Activated B cell treated with CpG ODN at 0.5 μM for 24 hours (primary cell): ENCODE results near the gene NR5A1. TPM values are rescaled to one million over a fixed set of nuclear protein-coding genes. Genes with fewer than 3 reads are reported as not detected.

Experiments
- ATAC-seq: fragments of 200-7000 bp; cut with Tn5 transposase; one replicate; pipeline ENCODE4 v1.10.0; 2021; ENCODE audit warnings: low read depth, mild to moderate bottlenecking, moderate library complexity
- CTCF ChIA-PET: fragments of 350-600 bp; sonication (Branson Sonifier 250); formaldehyde crosslinking; loops from one replicate; lab custom pipeline; 2021; ENCODE audit warnings: antibody characterized with exemption; lab: Charles Lee
- POLR2A ChIA-PET: fragments of 350-600 bp; sonication (Branson Sonifier 250); formaldehyde crosslinking; loops from one replicate; lab custom pipeline; 2021; ENCODE audit warnings: antibody characterized with exemption; lab: Charles Lee
- DNase-seq: peaks from one replicate; pipeline ENCODE4 v3.0.0; 2022
- H3K27ac Mint-ChIP-seq: one replicate; pipeline ENCODE4 v1.8.0; 2020; ENCODE audit warnings: mixed read lengths
- H3K27me3 Mint-ChIP-seq: one replicate; pipeline ENCODE4 v1.8.0; 2021; ENCODE audit warnings: mixed read lengths
- H3K36me3 Mint-ChIP-seq: one replicate; pipeline ENCODE4 v1.8.0; 2021; ENCODE audit warnings: low read depth, mixed read lengths
- H3K4me1 Mint-ChIP-seq: one replicate; pipeline ENCODE4 v1.8.0; 2021; ENCODE audit warnings: mixed read lengths
- H3K4me3 Mint-ChIP-seq: one replicate; pipeline ENCODE4 v1.8.0; 2020; ENCODE audit warnings: mild to moderate bottlenecking, mixed read lengths
- H3K9me3 Mint-ChIP-seq: one replicate; pipeline ENCODE4 v1.8.0; 2020; ENCODE audit warnings: mixed read lengths
- intact Hi-C: fragments of 100-400 bp; cut with micrococcal nuclease; formaldehyde crosslinking; loops from one replicate; pipeline ENCODE4 v1.15.1; 2024
- total RNA-seq: library from RNA; stranded (reverse); gene quantifications from 2 replicates; pipeline ENCODE4 v1.2.3, GENCODE V29; 2022
- TF ChIP-seq, protein P1 (sequence below): fragments of 200-600 bp; IDR thresholded peaks from one replicate; pipeline ENCODE4 v1.8.0; 2022; ENCODE audit warnings: antibody characterized with exemption, mild to moderate bottlenecking

The NR5A1 gene
- total RNA-seq, 1 donor from 2014 or later: not detected

DNA sequence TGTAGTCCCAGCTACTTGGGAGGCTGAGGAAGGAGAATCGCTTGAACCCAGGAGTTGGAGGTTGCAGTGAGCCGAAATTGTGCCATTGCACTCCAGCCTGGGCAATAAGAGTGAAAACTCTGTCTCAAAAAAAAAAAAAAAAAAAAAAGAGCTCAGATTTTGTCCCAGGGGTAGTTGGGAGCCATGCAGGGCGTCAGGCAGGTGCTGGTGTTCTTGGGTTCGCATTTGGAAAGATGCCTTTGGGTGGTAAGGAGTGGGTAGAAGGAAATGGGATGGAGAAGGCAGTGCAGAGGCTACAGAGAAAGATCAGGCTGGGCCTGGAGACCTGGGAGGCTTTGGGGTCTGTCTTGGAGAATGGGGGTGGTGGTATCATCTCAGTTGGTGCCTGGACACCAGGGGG lies 33.0 kb downstream of the NR5A1 start:
- POLR2A ChIA-PET: no interaction called here
- ATAC-seq: no peak
- H3K36me3 Mint-ChIP-seq: no peaks in the 10 kb centered on the region
- H3K27me3 Mint-ChIP-seq: peaks cover 16% of the 10 kb centered on the region
- no peaks in the 10 kb centered on the region for H3K9me3 Mint-ChIP-seq
- H3K4me3 Mint-ChIP-seq: no peak overlapping the region
- H3K4me1 Mint-ChIP-seq: no peaks in the 10 kb centered on the region
- TF ChIP-seq, protein P1, sequence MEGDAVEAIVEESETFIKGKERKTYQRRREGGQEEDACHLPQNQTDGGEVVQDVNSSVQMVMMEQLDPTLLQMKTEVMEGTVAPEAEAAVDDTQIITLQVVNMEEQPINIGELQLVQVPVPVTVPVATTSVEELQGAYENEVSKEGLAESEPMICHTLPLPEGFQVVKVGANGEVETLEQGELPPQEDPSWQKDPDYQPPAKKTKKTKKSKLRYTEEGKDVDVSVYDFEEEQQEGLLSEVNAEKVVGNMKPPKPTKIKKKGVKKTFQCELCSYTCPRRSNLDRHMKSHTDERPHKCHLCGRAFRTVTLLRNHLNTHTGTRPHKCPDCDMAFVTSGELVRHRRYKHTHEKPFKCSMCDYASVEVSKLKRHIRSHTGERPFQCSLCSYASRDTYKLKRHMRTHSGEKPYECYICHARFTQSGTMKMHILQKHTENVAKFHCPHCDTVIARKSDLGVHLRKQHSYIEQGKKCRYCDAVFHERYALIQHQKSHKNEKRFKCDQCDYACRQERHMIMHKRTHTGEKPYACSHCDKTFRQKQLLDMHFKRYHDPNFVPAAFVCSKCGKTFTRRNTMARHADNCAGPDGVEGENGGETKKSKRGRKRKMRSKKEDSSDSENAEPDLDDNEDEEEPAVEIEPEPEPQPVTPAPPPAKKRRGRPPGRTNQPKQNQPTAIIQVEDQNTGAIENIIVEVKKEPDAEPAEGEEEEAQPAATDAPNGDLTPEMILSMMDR: no peak
- intact Hi-C loops: no loop called here
- no peak overlapping the region for H3K27ac Mint-ChIP-seq
- CTCF ChIA-PET: no interaction called here
- no peak for DNase-seq

DNA sequence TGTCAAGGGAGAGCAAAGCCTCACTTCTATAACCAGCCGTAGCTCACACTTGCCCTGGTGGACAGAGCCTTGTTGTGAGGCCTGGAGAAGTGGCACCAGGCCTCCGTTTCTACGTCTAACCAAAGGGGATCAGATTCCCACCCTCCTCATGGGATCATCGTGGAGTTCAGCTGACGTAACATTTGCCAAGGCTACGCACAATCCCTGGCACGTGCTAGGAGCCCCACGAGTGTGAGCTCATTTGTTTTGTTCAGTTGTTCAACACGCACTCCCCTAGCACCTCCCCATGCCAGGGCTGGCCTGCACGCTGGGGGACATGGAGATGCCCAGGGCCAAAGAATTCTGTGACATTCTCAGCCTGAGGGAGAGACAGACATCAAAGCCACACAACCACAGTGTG lies 33.9 kb downstream of the NR5A1 start:
- DNase-seq (no peak), ATAC-seq (no peak)
- peaks cover 5% of the 10 kb centered on the region for H3K4me1 Mint-ChIP-seq
- H3K27me3 Mint-ChIP-seq: peaks cover 12% of the 10 kb centered on the region
- ChIA-PET CTCF (no interaction called here), POLR2A (no interaction called here)
- no peak overlapping the region for H3K27ac Mint-ChIP-seq
- no peak overlapping the region for H3K4me3 Mint-ChIP-seq
- TF ChIP-seq, protein P1: no peak
- H3K36me3 Mint-ChIP-seq: no peaks in the 10 kb centered on the region
- no peaks in the 10 kb centered on the region for H3K9me3 Mint-ChIP-seq
- intact Hi-C loops: no loop called here

DNA sequence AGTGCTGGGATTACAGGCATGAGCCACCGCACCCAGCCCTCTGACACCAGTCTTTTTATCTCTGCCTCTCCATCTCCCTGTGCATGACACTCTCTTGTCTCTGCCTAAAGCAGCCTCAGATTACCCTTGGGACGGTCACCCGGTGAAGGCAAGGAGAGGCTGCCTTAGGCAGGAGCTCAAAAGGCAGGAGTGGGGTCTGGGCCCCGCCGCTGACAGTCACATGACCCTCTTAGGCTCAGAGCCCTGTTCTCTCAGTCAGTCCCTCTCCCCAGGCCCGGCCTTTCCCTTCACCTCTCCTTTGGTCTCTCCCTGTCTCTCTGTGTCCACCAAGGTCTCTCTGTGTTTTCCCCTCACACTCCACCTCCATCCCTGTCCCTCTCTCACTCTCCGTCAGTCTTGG lies 34.4 kb downstream of the NR5A1 start:
- Mint-ChIP-seq H3K4me1 (peaks cover 5% of the 10 kb centered on the region), H3K27me3 (peaks cover 11% of the 10 kb centered on the region), H3K4me3 (no peak overlapping the region), H3K27ac (no peak overlapping the region), H3K9me3 (no peaks in the 10 kb centered on the region), H3K36me3 (no peaks in the 10 kb centered on the region)
- ChIA-PET CTCF (no interaction called here), POLR2A (no interaction called here)
- no peak for ATAC-seq
- intact Hi-C loops: no loop called here
- no peak for DNase-seq
- TF ChIP-seq, protein P1: no peak

DNA sequence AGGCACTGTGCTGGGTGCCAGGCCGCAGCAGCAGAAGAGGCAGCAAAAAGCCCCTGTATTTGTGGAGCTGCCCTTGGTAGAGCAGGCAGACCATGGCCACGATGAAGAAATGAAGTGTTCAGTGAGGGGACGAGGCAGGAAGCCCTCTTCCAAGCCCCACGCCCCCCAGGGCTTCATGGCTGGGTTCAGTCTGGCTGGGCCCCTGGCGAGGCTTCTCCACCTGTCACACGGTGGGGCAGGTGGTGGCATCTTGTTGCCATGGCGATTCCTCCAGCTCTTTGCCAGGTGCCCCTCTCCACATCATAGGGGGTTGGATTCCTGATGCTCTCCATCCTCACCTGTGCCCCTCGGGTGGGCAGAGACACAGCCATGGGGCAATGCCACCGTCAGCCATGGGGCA lies 35.4 kb downstream of the NR5A1 start:
- CTCF ChIA-PET: no interaction called here
- TF ChIP-seq, protein P1: no peak
- Mint-ChIP-seq H3K9me3 (no peaks in the 10 kb centered on the region), H3K36me3 (no peaks in the 10 kb centered on the region), H3K4me1 (peaks cover 5% of the 10 kb centered on the region), H3K27ac (no peak overlapping the region), H3K4me3 (no peak overlapping the region), H3K27me3 (peaks cover 11% of the 10 kb centered on the region)
- DNase-seq (no peak), ATAC-seq (no peak)
- POLR2A ChIA-PET: no interaction called here
- intact Hi-C loops: no loop called here

DNA sequence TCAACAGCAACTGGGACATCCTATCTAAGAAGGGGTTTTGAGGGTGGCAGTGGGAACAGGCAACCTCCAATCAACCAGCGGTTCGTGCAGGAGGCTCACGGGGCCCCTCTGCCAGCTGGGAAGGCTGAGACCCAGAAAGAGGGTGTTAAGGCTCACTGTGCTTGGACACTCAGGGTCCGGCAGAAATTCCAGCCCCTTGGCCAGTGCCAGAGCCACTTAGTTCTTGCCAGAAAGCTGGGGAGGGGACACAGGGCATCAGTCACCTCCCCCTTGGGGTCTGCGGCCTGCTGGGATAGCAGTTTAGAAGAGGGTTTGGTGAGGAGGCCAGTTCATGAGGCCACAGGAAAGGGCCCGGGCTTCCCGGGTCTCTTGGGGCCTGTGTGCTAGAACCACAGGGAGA lies 36.5 kb downstream of the NR5A1 start:
- Mint-ChIP-seq H3K27ac (no peak overlapping the region), H3K9me3 (no peaks in the 10 kb centered on the region), H3K4me3 (no peak overlapping the region), H3K36me3 (no peaks in the 10 kb centered on the region), H3K27me3 (peaks cover 11% of the 10 kb centered on the region), H3K4me1 (peaks cover 5% of the 10 kb centered on the region)
- CTCF ChIA-PET: no interaction called here
- DNase-seq (no peak), ATAC-seq (no peak)
- intact Hi-C loops: no loop called here
- TF ChIP-seq, protein P1: no peak
- POLR2A ChIA-PET: no interaction called here
